ENCODE results near the gene C1orf74. TPM values are rescaled to one million over a fixed set of nuclear protein-coding genes. Genes with fewer than 3 reads are reported as not detected.

C1orf74 gene
- total RNA-seq, 1 experiment from 2014 or later: 5.6 TPM

DNA sequence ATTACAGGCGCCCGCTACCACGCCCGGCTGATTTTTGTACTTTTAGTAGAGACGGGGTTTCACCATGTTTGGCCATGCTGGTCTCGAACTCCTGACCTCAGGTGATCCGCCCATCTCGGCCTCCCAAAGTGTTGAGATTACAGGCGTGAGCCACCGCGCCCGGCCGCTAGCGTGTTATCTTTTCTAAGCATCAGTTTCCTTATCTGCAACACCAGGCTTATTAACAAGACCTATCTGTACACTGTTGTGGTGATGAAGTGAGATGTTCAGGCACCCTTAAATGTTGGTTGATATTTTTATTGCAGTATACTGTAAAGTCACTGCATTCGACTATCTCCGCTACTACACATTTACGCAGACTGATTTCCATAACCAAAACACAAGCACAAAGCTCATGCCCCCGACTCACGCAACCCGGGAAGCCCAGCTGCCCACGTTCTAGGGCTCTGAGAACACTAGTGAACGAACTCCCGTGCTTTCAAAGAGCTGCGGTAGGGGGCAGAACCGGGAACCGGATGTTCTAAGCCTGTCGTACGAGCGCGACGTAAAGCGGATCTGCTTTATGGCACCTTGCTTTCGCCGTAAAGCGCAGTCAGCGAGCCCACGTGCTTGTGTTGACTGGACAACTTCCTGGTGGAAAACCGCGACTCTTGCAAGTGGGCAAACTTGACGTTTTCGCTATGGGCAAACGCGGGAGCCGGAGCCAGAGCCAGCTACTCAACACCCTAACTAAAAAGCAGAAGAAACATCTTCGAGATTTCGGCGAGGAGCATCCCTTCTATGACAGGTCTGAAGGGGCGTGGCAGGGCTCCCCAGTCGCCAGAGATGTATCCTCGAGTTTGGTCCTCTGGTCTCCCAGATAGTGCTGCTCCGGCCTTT is 43.3 kb upstream of the C1orf74 start, which contains the start of gene UTP25:
Gene UTP25, plus strand, starts transcription at position 589 of the 879 bp plus-strand sequence. Its CDS starts 92 bp downstream, at position 681.
- peaks cover 12 to 17% of the 10 kb centered on the region in 2 experiments; a peak in 2 of 4 replicates for H3K36me3 ChIP-seq (ENCODE audit: control insufficient read depth in 1 of 2, insufficient read depth in 2 of 2, low read length in 2 of 2)
- no peaks in the 10 kb centered on the region for H3K27me3 ChIP-seq (ENCODE audit: insufficient read depth, low read length)
- H3K4me1 ChIP-seq (ENCODE audit: control insufficient read depth in 1 of 2, insufficient read depth in 2 of 2, low read length in 2 of 2): peaks cover 0 to 23% of the 10 kb centered on the region in 2 experiments; a peak in 2 of 4 replicates
- intact Hi-C loops (cut with micrococcal nuclease): no loop called here
- H3K9me2 ChIP-seq (ENCODE audit: insufficient read depth): no peaks in the 10 kb centered on the region
- CTCF ChIA-PET: interaction anchor here (1.1 to 1.7 kb wide), 4 partner anchors 9 to 251 kb away, joined by 3 to 4 read pairs (median 4); no protein-coding TSS in a partner anchor
- RAD21 ChIA-PET (ENCODE audit: low non-redundant PET in 1 of 2, low total read pairs in 2 of 2, uncharacterized antibody in 2 of 2, unreplicated experiment in 2 of 2): no interaction called here
- H3K27ac ChIP-seq (ENCODE audit: low read depth, low read length): peak within 1 kb of the TSS; percentile 71
- no peaks in the 10 kb centered on the region for H4K20me1 ChIP-seq (ENCODE audit: insufficient read depth)
- BruUV-seq (replicated peaks): TSS peak; percentile 93
- DNase-seq (ENCODE audit: low read depth, low spot score): peak; percentile 96
- H3K79me2 ChIP-seq (ENCODE audit: insufficient read depth, low read length): peaks cover 41% of the 10 kb centered on the region
- ATAC-seq: peak; percentile 88
- H2AFZ ChIP-seq (ENCODE audit: low read depth, low read length, poor library complexity, severe bottlenecking): peak within 1 kb of the TSS; percentile 28
- peak within 1 kb of the TSS; percentile 86 for H3K4me2 ChIP-seq (ENCODE audit: low read length)
- H3K9ac ChIP-seq (ENCODE audit: low read length): peak within 1 kb of the TSS; percentile 68
- H3K9me3 ChIP-seq (ENCODE audit: control insufficient read depth in 1 of 2, insufficient read depth in 1 of 2, low read depth in 1 of 2, low read length in 2 of 2): no peaks in the 10 kb centered on the region
- POLR2A ChIA-PET: interaction anchor here (0.7 to 2.3 kb wide), 7 partner anchors 11 to 581 kb away, joined by 3 to 10 read pairs (median 4); partner anchors contain the start of genes C1orf74 and IRF6
- H3K4me3 ChIP-seq (replicated peaks in 1 of 2; ENCODE audit: low read depth in 1 of 2, low read length in 2 of 2): peak within 1 kb of the TSS; percentile 75 to 83
- TF ChIP-seq FOSL1 (IDR thresholded peaks at IDR 0.05; ENCODE audit: low read depth) (peak; percentile 23; the same call in 1 of the 2 replicates), CEBPB (IDR thresholded peaks at IDR 0.05; ENCODE audit: low read depth) (no peak), EGR1 (IDR thresholded peaks at IDR 0.05; ENCODE audit: low read depth) (peak; percentile 3; the same call in 1 of the 2 replicates), POLR2AphosphoS5 (IDR thresholded peaks at IDR 0.05; ENCODE audit: low read depth, low read length) (peak; percentile 99), SIN3A (IDR thresholded peaks at IDR 0.05; ENCODE audit: low read depth) (peak; percentile 100), JUND (IDR thresholded peaks at IDR 0.05) (no peak), POLR2A (IDR thresholded peaks at IDR 0.05; ENCODE audit: borderline replicate concordance, extremely low read depth, insufficient read depth, insufficient read length) (peak; percentile 89), RAD21 (IDR thresholded peaks at IDR 0.05; ENCODE audit: low read depth) (no peak), EZH2 (IDR thresholded peaks at IDR 0.05) (no peak), ZFX (IDR thresholded peaks at IDR 0.05) (peak; percentile 26; the same call in 1 of the 2 replicates), ZNF274 (IDR thresholded peaks at IDR 0.05; ENCODE audit: low read depth, low read length) (no peak), YY1 (IDR thresholded peaks at IDR 0.05; ENCODE audit: extremely low read depth, insufficient replicate concordance, low read depth, low read length) (peak; percentile 42), SP1 (IDR thresholded peaks at IDR 0.05; ENCODE audit: low read depth) (peak; percentile 65), CBX3 (IDR thresholded peaks at IDR 0.05; ENCODE audit: low read depth) (peak; percentile 94)
- TF ChIP-seq, protein P1, sequence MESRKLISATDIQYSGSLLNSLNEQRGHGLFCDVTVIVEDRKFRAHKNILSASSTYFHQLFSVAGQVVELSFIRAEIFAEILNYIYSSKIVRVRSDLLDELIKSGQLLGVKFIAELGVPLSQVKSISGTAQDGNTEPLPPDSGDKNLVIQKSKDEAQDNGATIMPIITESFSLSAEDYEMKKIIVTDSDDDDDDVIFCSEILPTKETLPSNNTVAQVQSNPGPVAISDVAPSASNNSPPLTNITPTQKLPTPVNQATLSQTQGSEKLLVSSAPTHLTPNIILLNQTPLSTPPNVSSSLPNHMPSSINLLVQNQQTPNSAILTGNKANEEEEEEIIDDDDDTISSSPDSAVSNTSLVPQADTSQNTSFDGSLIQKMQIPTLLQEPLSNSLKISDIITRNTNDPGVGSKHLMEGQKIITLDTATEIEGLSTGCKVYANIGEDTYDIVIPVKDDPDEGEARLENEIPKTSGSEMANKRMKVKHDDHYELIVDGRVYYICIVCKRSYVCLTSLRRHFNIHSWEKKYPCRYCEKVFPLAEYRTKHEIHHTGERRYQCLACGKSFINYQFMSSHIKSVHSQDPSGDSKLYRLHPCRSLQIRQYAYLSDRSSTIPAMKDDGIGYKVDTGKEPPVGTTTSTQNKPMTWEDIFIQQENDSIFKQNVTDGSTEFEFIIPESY (IDR thresholded peaks at IDR 0.05; ENCODE audit: extremely low read depth, insufficient replicate concordance, low read length): peak; percentile 22
- TF ChIP-seq, protein P2, sequence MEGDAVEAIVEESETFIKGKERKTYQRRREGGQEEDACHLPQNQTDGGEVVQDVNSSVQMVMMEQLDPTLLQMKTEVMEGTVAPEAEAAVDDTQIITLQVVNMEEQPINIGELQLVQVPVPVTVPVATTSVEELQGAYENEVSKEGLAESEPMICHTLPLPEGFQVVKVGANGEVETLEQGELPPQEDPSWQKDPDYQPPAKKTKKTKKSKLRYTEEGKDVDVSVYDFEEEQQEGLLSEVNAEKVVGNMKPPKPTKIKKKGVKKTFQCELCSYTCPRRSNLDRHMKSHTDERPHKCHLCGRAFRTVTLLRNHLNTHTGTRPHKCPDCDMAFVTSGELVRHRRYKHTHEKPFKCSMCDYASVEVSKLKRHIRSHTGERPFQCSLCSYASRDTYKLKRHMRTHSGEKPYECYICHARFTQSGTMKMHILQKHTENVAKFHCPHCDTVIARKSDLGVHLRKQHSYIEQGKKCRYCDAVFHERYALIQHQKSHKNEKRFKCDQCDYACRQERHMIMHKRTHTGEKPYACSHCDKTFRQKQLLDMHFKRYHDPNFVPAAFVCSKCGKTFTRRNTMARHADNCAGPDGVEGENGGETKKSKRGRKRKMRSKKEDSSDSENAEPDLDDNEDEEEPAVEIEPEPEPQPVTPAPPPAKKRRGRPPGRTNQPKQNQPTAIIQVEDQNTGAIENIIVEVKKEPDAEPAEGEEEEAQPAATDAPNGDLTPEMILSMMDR (IDR thresholded peaks at IDR 0.05 in 2 of 3, conservative IDR thresholded peaks at IDR 0.05 in 1 of 3; ENCODE audit: borderline replicate concordance in 1 of 3, insufficient read depth in 1 of 3, low read depth in 2 of 3, low read length in 2 of 3): peak; percentile 36 to 70 (median 59); a peak in 5 of 6 replicates
- TF ChIP-seq, protein P3, sequence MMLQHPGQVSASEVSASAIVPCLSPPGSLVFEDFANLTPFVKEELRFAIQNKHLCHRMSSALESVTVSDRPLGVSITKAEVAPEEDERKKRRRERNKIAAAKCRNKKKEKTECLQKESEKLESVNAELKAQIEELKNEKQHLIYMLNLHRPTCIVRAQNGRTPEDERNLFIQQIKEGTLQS (IDR thresholded peaks at IDR 0.05): no peak
- TF ChIP-seq, protein P4, sequence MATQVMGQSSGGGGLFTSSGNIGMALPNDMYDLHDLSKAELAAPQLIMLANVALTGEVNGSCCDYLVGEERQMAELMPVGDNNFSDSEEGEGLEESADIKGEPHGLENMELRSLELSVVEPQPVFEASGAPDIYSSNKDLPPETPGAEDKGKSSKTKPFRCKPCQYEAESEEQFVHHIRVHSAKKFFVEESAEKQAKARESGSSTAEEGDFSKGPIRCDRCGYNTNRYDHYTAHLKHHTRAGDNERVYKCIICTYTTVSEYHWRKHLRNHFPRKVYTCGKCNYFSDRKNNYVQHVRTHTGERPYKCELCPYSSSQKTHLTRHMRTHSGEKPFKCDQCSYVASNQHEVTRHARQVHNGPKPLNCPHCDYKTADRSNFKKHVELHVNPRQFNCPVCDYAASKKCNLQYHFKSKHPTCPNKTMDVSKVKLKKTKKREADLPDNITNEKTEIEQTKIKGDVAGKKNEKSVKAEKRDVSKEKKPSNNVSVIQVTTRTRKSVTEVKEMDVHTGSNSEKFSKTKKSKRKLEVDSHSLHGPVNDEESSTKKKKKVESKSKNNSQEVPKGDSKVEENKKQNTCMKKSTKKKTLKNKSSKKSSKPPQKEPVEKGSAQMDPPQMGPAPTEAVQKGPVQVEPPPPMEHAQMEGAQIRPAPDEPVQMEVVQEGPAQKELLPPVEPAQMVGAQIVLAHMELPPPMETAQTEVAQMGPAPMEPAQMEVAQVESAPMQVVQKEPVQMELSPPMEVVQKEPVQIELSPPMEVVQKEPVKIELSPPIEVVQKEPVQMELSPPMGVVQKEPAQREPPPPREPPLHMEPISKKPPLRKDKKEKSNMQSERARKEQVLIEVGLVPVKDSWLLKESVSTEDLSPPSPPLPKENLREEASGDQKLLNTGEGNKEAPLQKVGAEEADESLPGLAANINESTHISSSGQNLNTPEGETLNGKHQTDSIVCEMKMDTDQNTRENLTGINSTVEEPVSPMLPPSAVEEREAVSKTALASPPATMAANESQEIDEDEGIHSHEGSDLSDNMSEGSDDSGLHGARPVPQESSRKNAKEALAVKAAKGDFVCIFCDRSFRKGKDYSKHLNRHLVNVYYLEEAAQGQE (IDR thresholded peaks at IDR 0.05; ENCODE audit: low read depth): no peak
